GM12878 (cell line): ENCODE data around the gene NCR2. TPM values are rescaled to one million over a fixed set of nuclear protein-coding genes. Genes with fewer than 3 reads are reported as not detected.

Source experiments
- ATAC-seq: fragments of 200-7000 bp; cut with Tn5 transposase; 3 replicates; pipeline ENCODE4 v1.9.1; 2020; ENCODE audit warnings: mild to moderate bottlenecking, moderate library complexity
- BruUV-seq: library from RNA; stranded (reverse); fragments of 400-500 nt; replicated peaks from 2 replicates; lab custom pipeline; 2021; lab: Mats Ljungman, UMichigan
- CTCF ChIA-PET: fragments of 300-600 bp; sonication (Branson Sonifier 250); formaldehyde crosslinking; extraction: SDS; loops from one replicate; lab custom pipeline; 2021; ENCODE audit warnings: inconsistent platforms; lab: Yijun Ruan, JAX
- POLR2A ChIA-PET: fragments of 350-600 bp; formaldehyde crosslinking; extraction: SDS; loops from one replicate; lab custom pipeline; 2021; ENCODE audit warnings: inconsistent platforms; lab: Charles Lee
- RAD21 ChIA-PET: fragments of 300-600 bp; sonication (Branson Sonifier 250); formaldehyde crosslinking; loops from one replicate; lab custom pipeline; 2023; ENCODE audit warnings: antibody characterized with exemption; ENCODE audit not compliant: unreplicated experiment; lab: Charles Lee
- SMC1A ChIA-PET: fragments of 300-600 bp; sonication (Branson Sonifier 250); formaldehyde crosslinking; loops from one replicate; lab custom pipeline; 2023; ENCODE audit not compliant: unreplicated experiment, uncharacterized antibody; lab: Charles Lee
- DNase-seq: peaks from one replicate; pipeline ENCODE4 v3.0.0-alpha.2; 2011; ENCODE audit warnings: low read depth, low spot score
- FAIRE-seq: peaks from 3 replicates; lab custom pipeline; 2011; peaks lifted over from hg19 to GRCh38; lab: Jason Lieb, UNC
- H2AFZ ChIP-seq: 2 replicates; pipeline ENCODE4 v1.6.0; 2011; ENCODE audit warnings: low read depth, low read length, control low read depth; ENCODE audit not compliant: control insufficient read depth
- H3K27ac ChIP-seq: 2 replicates; pipeline ENCODE4 v1.5.1; 2011; ENCODE audit warnings: control low read depth; ENCODE audit not compliant: control insufficient read depth, insufficient read depth
- H3K27me3 ChIP-seq, 2 experiments: replicated peaks in 1 of 2; 2 replicates each; pipeline versions ENCODE4 v1.6.0 to v1.6.1; 2011; ENCODE audit warnings: low read length in 1 of 2; ENCODE audit not compliant: control insufficient read depth in 2 of 2, insufficient read depth in 2 of 2
- H3K36me3 ChIP-seq, 2 experiments: 2 replicates each; pipeline ENCODE4 v1.5.1; 2011; ENCODE audit warnings: low read length in 1 of 2; ENCODE audit not compliant: control insufficient read depth in 2 of 2, insufficient read depth in 2 of 2
- H3K4me1 ChIP-seq: 2 replicates; pipeline ENCODE4 v1.6.1; 2011; ENCODE audit warnings: mild to moderate bottlenecking, low read length, moderate library complexity, mixed read lengths; ENCODE audit not compliant: control insufficient read depth, insufficient read depth
- H3K4me2 ChIP-seq: 2 replicates; pipeline ENCODE4 v1.6.0; 2011; ENCODE audit warnings: control low read depth; ENCODE audit not compliant: control insufficient read depth, insufficient read depth
- H3K4me3 ChIP-seq: fragments of 200-600 bp; sonication (generic); 2 replicates; pipeline ENCODE4 v1.5.1; 2016
- H3K79me2 ChIP-seq: 2 replicates; pipeline ENCODE4 v1.6.0; 2011; ENCODE audit warnings: low read length; ENCODE audit not compliant: control insufficient read depth, insufficient read depth
- H3K9ac ChIP-seq: 2 replicates; pipeline ENCODE4 v1.8.0; 2011; ENCODE audit warnings: low read length, control low read depth, mixed read lengths; ENCODE audit not compliant: control insufficient read depth, insufficient read depth
- H3K9me3 ChIP-seq: replicated peaks from 3 replicates; pipeline ENCODE4 v1.5.1; 2011; ENCODE audit warnings: mild to moderate bottlenecking, low read length; ENCODE audit not compliant: control insufficient read depth, insufficient read depth
- H4K20me1 ChIP-seq: 2 replicates; pipeline ENCODE4 v1.6.0; 2011; ENCODE audit not compliant: control insufficient read depth, insufficient read depth
- BACH1 ChIP-seq: fragments of 450-650 bp; IDR thresholded peaks from 2 replicates; pipeline ENCODE4 v1.6.1; 2017; ENCODE audit warnings: mild to moderate bottlenecking, borderline replicate concordance
- ESRRA ChIP-seq: IDR thresholded peaks from 2 replicates; pipeline ENCODE4 v1.6.1; 2012; ENCODE audit warnings: mild to moderate bottlenecking, low read length, improper control_type of control experiment
- IKZF2 ChIP-seq, 2 experiments: fragments of 450-650 bp; IDR thresholded peaks; 2 replicates each; pipeline ENCODE4 v1.6.1; 2017; ENCODE audit warnings: mild to moderate bottlenecking in 2 of 2, moderate library complexity in 2 of 2
- IRF3 ChIP-seq: fragments of 450-650 bp; IDR thresholded peaks from 2 replicates; pipeline ENCODE4 v1.6.1; 2014; ENCODE audit warnings: mild to moderate bottlenecking
- KAT2A ChIP-seq: conservative IDR thresholded peaks from 2 replicates; pipeline ENCODE4 v1.6.1; 2011; ENCODE audit warnings: low read depth, low read length; ENCODE audit not compliant: control insufficient read depth
- MTA3 ChIP-seq: IDR thresholded peaks from 2 replicates; pipeline ENCODE4 v1.6.1; 2012; ENCODE audit warnings: low read length, inconsistent platforms, borderline replicate concordance
- NBN ChIP-seq: fragments of 450-650 bp; IDR thresholded peaks from 2 replicates; pipeline ENCODE4 v1.6.1; 2016
- NR2C2 ChIP-seq: IDR thresholded peaks from 2 replicates; pipeline ENCODE4 v1.6.1; 2011; ENCODE audit warnings: borderline replicate concordance, low read depth; ENCODE audit not compliant: control insufficient read depth, insufficient read length
- PKNOX1 ChIP-seq: fragments of 450-650 bp; IDR thresholded peaks from 2 replicates; pipeline ENCODE4 v1.6.1; 2016; ENCODE audit warnings: mild to moderate bottlenecking
- RAD21 ChIP-seq: IDR thresholded peaks from 2 replicates; pipeline ENCODE4 v1.6.1; 2011; ENCODE audit warnings: mild to moderate bottlenecking, low read depth, low read length, moderate library complexity; ENCODE audit not compliant: insufficient read depth
- RCOR1 ChIP-seq: conservative IDR thresholded peaks from 2 replicates; pipeline ENCODE4 v1.6.1; 2012; ENCODE audit warnings: low read depth, low read length, improper control_type of control experiment
- SP1 ChIP-seq: IDR thresholded peaks from one replicate; pipeline ENCODE4 v1.6.1; 2011; ENCODE audit warnings: low read depth, low read length
- SREBF1 ChIP-seq: IDR thresholded peaks from 2 replicates; pipeline ENCODE4 v1.6.1; 2012; ENCODE audit warnings: mild to moderate bottlenecking, low read length
- SREBF2 ChIP-seq: IDR thresholded peaks from 2 replicates; pipeline ENCODE4 v1.6.1; 2012; ENCODE audit warnings: mild to moderate bottlenecking, low read length
- TAF1 ChIP-seq: IDR thresholded peaks from 2 replicates; pipeline ENCODE4 v1.6.1; 2011; ENCODE audit warnings: mild to moderate bottlenecking, low read depth, low read length, borderline replicate concordance
- ZBTB11 ChIP-seq: fragments of 450-650 bp; formaldehyde crosslinking; IDR thresholded peaks from 2 replicates; pipeline ENCODE4 v1.5.0; 2022; ENCODE audit warnings: mild to moderate bottlenecking, missing genetic modification characterization
- ZNF384 ChIP-seq: IDR thresholded peaks from 2 replicates; pipeline ENCODE4 v1.6.1; 2012; ENCODE audit warnings: low read depth, mild to moderate bottlenecking, low read length, improper control_type of control experiment, borderline replicate concordance
- whole genome bisulfite sequencing: methylation state at CpG from one replicate; pipeline ENCODE4 v1.1.6; 2016; ENCODE audit warnings: low lambda C conversion rate; ENCODE audit not compliant: insufficient replicate concordance, insufficient coverage; ENCODE audit errors: missing lambda C conversion rate; 5-methylcytosine and 5-hydroxymethylcytosine counted together
- in situ Hi-C: fragments of 300-500 bp; cut with MboI; formaldehyde crosslinking; loops from 9 replicates; pipeline ENCODE4 v1.14.3; 2018; ENCODE audit warnings: mixed read lengths
- intact Hi-C: fragments of 100-400 bp; cut with micrococcal nuclease; formaldehyde crosslinking; loops from one replicate; pipeline ENCODE4 v1.14.2; 2022; ENCODE audit not compliant: unreplicated experiment
- polyA plus RNA-seq, 11 experiments: library from polyadenylated mRNA; depleted of rRNA in 4 of 11; unstranded in 6 of 11; stranded (reverse) in 5 of 11; fragments of >200 nt; fragmentation: Nextera tagmentation in 4 of 11; fragmentation: Illumina TruSeq in 1 of 11; extraction: Ambion mirVana in 4 of 11; extraction: Trizol in 1 of 11; gene quantifications; 1 replicate in 1 of 11; 2 replicates in 10 of 11; pipeline versions ENCODE4 v1.2.1 to v1.2.3, GENCODE V29; 2011 to 2016; ENCODE audit warnings: inconsistent platforms in 2 of 11, missing spikeins in 2 of 11, low read depth in 1 of 11
- total RNA-seq, 4 experiments: library from RNA; depleted of rRNA in 3 of 4; stranded (reverse); fragments of >200 nt in 3 of 4; fragmentation: Illumina TruSeq in 1 of 4; extraction: Trizol in 1 of 4; gene quantifications; 2 replicates each; pipeline versions ENCODE4 v1.2.1 to v1.2.3, GENCODE V29; 2013 to 2021

Gene NCR2
- total and polyA plus RNA-seq, 10 of the 15 experiments (the other 5 are each of a cell fraction or from before 2014, with no cell fraction given), result 0.21 to 0.53 TPM; not detected in 8

- ChIA-PET CTCF (interaction anchor here (0.6 to 8.7 kb wide), 27 partner anchors 11 to 250 kb away, joined by 3 to 206 read pairs (median 6); partner anchors contain the start of genes NCR2 and TREML2), POLR2A (interaction anchor here (0.6 to 4.7 kb wide), 7 partner anchors 9 to 243 kb away, joined by 3 to 63 read pairs (median 7); partner anchors contain the start of gene NCR2), RAD21 (interaction anchor here (0.8 to 16.5 kb wide), 23 partner anchors 10 to 243 kb away, joined by 3 to 230 read pairs (median 4); partner anchors contain the start of genes NCR2 and TREML2), SMC1A (interaction anchor here (0.7 to 15.6 kb wide), 31 partner anchors 7 to 250 kb away, joined by 3 to 253 read pairs (median 6); partner anchors contain the start of genes NCR2, TREM1 and TREML2)
- ATAC-seq (peak; percentile 98), FAIRE-seq (peak; percentile 95), DNase-seq (peak; percentile 62)
- intact Hi-C loops (loop anchor here (1.0 to 5.0 kb wide), 6 partner anchors 13 to 312 kb away; no protein-coding TSS in a partner anchor), in situ Hi-C loops (loop anchor here (10.0 kb wide), 1 partner anchor 314 kb away; no protein-coding TSS in a partner anchor)
- no peaks in the 10 kb centered on the region for H3K36me3 ChIP-seq
- peak overlapping the region; percentile 90 for H2AFZ ChIP-seq
- no peaks in the 10 kb centered on the region for H3K79me2 ChIP-seq
- no TSS peak for BruUV-seq
- H4K20me1 ChIP-seq, result no peaks in the 10 kb centered on the region
- H3K9me3 ChIP-seq, result no peaks in the 10 kb centered on the region
- no peak overlapping the region for H3K9ac ChIP-seq
- peak overlapping the region; percentile 73 for H3K4me2 ChIP-seq
- H3K27ac ChIP-seq, result no peak overlapping the region
- WGBS, result 25% methylated on average over 32 of the region's 33 CpGs
- H3K4me1 ChIP-seq, result peaks cover 7% of the 10 kb centered on the region; the same call in 1 of the 2 replicates
- 0 out of 4 replicates have a peak, but pooled peaks cover 0 to 2% of the 10 kb centered on the region in 2 experiments for H3K27me3 ChIP-seq
- no peak overlapping the region for H3K4me3 ChIP-seq
- TF ChIP-seq NBN (peak; percentile 82), ZBTB11 (CRISPR knock-in tag) (no peak), RCOR1 (no peak), TAF1 (0 out of 2 replicates have a peak, but pooled peaks have one; percentile 21), SREBF2 (no peak), SP1 (peak; percentile 55), NR2C2 (no peak), MTA3 (no peak), PKNOX1 (peak; percentile 93), BACH1 (no peak; the same call in 1 of the 2 replicates), ZNF384 (no peak), RAD21 (peak; percentile 94), SREBF1 (no peak), IRF3 (no peak), KAT2A (no peak), ESRRA (peak; percentile 68; the same call in 1 of the 2 replicates), IKZF2 (IDR thresholded peaks at IDR 0.05) (peak; percentile 78 to 80)
These were observed 16.5 kb upstream of the NCR2 start for GRCh38 chr6:41318654-41319565.
